IPS DF 4.7 (cell line): ENCODE measurements around the gene OR52E2.
"Not testable (repeated sequence)": the region's sequence is repeated elsewhere in the genome, so short reads cannot be mapped to it uniquely, and the experiment has no call there.

Experiments used
- DNase-seq: peaks from one replicate; pipeline ENCODE4 v3.0.0-alpha.2; 2013; ENCODE audit warnings: low spot score; ENCODE audit errors: extremely low read depth

The OR52E2 gene

DNA sequence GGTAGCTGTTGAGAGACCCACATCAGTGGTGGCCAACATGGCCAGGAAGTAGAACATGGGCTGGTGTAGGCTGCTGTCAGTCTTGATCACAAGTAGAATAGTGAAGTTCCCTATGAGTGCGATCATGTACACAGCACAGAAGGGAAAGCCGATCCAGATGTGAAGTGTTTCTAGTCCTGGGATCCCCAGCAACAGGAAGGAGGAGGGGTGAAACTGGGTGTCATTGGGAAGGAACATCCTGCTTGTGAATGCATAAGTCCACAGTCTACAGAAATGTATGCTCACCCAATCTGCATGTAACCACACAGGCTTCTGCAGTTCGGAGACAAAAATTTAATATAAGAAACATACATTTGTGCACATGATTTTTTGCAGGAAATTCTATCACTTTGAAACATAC is at the start of gene OR52E2:
Gene OR52E2, minus strand, starts transcription at position 237 of the 400 bp plus-strand sequence. Its CDS starts 0 bp downstream, at position 237.
- no peak for DNase-seq

DNA sequence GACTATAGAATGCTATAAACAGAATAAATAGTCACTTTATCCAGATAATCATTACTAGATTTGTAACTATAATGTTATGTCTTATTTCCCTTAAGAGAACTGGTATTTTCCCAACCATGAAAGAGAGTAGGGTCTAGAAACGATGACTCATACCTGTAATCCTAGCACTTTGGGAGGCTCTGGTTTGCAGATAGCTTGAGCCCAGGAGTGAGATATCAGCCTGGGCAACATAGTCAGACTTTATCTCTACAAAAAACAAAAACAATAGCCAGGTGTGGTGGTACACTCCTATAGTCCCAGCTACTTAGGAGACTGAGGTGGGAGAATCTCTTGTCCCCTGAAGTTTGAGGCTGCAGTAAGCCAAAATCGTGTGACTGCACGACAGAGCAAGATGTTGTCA is 47.9 kb upstream of the OR52E2 start:
- DNase-seq, result no peak

DNA sequence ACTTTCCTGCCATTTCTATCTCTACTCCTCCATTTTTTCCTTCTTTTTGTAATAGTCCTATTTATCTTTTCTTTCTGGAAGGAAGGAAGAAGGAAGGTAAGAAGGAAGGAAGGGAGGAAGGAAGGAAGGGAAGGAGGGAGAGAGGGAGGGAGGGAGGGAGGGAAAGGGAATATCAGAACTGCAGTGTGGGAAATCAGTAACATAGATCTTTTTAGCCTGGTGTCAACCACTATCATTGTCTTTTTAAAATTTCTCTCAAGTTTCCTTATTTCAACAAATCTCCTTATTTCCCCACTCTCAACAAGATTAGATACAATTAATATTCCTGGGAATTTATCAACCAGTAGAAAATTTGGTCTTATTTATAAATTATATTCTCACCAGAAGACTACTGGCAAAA is 43.6 kb upstream of the OR52E2 start:
- DNase-seq, result no peak

DNA sequence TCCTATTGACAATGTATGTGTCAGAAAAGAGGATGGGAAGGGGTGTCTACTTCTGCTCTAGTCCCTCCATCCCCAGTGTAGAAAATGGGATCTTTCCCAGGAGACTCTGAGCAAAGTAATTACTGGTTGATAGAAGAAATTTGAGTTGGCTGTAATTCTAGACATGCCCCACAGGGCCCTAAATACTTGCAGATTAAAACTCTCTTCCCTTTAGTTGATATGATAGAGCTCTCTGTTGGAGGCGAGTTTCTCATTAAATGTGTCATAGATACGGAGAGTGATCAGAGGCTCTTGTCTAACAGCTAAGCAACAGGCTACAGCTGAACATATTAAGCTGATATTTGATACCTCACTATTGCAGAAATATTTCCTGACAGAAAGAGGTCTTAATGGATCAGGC is 42.8 kb upstream of the OR52E2 start:
- no peak for DNase-seq

DNA sequence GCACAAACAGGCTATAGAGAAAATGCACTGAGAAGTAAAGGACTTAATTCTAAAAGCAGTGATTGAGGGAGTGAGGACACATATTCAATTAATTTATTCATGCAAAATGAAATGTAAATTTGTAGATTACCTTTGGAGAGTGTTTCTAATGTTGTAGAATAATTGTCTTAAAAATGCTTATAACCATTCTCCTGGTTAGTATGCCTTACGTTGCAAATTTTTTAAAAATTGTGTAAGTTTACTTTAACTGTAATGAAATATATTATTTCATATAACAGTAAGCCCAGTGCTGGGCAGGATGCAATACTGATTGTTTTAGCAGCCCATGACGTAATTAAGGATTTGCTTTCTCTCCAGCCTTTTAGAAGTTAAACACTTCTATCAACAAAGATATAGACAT is 36.6 kb upstream of the OR52E2 start:
- DNase-seq, result no peak

DNA sequence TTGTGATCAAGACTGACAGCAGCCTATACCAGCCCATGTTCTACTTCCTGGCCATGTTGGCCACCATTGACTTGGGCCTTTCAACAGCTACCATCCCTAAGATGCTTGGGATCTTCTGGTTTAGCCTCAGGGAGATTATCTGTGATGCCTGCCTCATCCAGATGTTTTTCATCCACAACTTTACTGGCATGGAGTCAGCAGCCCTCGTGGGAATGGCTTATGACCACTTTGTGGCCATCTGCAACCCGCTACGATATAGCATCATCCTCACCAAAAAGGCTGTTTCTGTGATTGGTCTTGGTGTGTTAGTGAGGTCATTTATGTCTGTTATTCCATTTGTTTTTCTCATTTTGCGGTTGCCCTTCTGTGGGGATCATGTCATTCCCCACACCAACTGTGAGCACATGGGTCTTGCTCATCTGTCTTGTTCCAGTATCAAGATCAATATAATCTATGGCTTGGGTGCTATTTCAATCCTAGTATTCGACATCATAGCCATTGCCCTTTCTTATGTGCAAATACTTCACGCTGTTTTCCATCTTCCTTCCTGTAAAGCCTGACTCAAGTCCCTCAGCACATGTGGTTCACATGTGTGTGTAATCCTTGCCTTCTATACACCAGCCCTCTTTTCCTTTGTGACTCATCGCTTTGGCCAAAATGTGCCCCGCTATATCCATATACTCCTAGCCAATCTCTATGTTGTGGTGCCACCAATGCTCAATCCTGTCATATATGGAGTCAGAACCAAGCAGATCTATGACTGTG is 33.6 kb upstream of the OR52E2 start:
- no peak for DNase-seq

DNA sequence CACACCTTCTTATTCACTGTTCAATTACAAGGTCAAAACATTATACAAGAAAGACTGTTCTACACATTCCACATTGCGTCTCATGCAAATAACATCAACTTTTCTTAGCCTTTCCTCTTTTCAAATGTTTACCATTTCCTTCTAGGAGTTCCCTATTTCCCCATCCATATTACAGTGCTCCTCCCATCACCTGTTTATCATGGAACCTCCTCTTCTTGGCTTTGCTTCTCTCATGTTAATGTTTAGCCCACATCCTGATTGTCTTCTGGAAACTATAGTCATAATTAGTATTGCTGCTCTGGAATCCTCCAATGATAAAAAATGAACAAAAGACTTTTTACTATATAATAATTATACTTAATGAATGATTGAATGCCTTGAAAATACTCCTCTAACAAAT is 31.2 kb upstream of the OR52E2 start:
- DNase-seq, result no peak

DNA sequence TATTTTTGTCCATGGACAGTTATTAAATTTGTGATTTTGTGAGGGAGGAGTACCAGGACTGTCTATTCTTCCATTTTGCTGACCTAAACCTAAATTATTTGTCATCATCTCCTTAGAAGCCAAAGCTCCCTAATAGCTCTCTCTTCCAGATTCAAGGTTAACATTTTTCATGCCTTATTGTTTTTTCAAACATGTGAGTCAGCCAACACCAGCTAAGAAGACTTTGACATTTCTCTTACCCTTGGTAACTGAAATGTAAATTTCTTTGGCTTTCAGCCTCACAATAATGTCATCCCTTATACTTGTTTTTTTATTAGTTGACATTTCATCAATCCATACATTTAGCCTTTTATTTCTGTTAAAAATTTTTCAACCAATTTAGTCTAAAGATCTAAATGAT is 29.1 kb upstream of the OR52E2 start:
- DNase-seq, result no peak

DNA sequence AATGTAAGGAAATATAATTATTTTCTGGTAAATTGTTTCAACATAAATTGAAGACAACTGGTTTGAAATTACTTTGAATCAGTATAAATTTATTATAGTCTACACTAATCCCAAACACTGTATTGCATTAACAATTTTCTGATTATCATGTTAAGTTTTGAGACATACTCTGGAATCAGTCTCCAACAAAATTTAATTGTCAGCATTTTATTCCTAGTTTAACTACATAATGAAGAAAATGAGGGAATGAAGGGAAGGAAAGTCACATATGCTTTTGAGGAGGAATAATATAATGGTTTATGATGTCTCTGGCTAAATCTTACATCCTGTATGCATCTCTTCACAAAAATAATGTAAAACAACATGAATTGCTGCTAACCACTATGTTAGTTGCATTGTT is 24.2 kb upstream of the OR52E2 start:
- no peak for DNase-seq

DNA sequence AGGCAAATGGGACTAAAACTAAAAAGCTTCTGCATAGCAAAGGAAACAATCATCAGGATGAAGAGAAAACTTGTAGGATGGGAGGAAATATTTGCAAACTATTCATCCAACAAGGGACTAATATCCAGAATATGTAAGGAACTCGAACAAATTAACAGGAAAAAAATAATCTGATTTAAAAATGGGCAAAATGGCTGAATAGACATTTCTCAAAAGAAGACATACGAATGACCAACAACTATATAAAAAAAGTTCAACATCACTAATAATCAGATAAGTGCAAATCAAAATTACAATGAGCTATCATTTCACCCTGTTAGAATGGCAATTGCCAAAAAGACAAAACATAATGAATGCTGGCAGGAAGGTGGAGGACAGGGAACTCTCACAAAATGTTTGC is 22.0 kb upstream of the OR52E2 start:
- DNase-seq, result no peak

DNA sequence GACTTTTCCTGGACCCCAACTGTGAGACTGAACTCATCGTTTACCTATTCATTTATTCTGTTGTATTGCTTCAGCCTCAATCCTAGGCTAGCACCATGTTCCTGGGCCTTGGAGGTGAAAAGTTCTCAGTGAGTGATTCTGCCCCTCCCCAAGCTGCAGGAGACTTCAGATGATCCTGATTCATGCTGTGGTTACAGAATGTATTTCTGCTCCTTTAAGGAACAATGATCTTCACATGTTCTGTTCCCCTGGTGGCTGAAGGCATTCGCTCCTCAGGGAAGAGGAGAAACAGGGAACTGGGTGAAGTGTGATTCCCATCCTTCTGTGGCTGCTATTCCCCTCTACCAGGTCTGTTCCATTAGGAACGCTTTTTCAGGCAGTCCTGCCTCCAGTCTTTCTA is 12.4 kb upstream of the OR52E2 start:
- DNase-seq, result no peak

DNA sequence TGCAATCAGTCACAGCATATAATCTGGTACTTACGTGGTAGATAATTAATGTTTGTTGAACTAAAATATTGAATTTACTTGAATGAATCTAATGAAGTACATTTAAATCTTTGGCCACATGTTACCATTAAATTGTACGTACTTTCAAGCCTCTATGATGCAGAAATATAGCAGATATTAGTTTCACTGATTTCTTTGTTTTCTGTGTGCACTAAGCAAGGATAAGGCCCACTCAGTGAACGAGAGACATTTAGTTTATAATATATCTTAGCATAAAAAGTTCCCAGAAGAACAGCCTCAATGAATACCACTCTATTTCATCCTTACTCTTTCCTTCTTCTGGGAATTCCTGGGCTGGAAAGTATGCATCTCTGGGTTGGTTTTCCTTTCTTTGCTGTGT is 9.8 kb upstream of the OR52E2 start, which contains the start of gene OR52E1:
Gene OR52E1, plus strand, starts transcription at position 301 of the 400 bp plus-strand sequence.
- no peak for DNase-seq

DNA sequence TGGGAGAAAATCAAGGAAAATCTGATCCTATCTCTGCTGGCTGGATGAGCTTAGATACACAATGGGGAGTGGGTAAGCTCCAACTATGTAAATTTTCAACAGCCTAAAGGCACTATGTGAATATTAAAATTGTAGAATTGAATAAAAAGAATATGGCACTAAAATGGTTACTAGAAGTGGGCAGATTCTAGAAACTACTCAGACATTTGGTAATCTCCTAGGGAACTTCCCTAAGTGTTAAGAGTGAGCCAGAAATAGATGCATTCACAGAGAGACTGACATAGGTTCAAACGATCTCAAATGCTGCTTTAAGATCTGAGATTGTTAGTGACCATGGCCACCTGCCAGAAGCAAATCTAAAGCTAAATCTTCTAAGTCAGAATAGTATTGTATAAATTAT is 5.6 kb upstream of the OR52E2 start:
- no peak for DNase-seq

DNA sequence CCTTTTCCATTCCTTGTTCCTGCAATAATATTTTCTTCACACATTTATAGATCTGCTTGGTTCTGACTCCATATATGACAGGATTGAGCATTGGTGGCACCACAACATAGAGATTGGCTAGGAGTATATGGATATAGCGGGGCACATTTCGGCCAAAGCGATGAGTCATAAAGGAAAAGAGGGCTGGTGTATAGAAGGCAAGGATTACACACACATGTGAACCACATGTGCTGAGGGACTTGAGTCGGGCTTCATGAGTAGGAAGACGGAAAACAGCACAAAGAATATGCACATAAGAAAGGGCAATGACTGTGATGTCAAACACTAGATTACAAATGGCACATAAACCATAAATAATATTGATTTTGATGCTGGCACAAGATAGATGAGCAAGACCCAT is 748 bp downstream of the OR52E2 start:
- DNase-seq, result not testable (repeated sequence)

DNA sequence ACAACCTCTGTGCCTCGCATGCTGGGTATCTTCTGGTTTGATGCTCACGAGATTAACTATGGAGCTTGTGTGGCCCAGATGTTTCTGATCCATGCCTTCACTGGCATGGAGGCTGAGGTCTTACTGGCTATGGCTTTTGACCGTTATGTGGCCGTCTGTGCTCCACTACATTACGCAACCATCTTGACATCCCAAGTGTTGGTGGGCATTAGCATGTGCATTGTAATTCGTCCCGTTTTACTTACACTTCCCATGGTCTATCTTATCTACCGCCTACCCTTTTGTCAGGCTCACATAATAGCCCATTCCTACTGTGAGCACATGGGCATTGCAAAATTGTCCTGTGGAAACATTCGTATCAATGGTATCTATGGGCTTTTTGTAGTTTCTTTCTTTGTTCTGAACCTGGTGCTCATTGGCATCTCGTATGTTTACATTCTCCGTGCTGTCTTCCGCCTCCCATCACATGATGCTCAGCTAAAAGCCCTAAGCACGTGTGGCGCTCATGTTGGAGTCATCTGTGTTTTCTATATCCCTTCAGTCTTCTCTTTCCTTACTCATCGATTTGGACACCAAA is 12.6 kb downstream of the OR52E2 start:
- DNase-seq, result no peak

DNA sequence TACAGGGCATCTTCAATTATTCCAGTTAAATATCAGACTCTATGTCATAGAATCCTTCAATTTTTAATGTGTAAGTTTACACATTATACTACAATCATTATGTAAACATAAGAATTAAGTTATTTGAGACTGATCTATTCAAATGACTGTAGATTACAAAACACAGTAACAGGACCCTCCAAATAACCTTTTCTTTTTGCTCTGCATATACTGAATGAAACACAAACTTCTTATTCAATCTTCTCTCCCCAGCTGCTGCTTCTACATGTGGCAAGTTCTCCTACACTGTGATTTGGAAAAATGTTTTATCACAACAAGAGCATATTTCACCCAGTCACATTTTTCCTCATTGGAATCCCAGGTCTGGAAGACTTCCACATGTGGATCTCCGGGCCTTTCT is 13.2 kb downstream of the OR52E2 start, which contains the start of gene OR52J3:
Gene OR52J3, plus strand, starts transcription at position 301 of the 400 bp plus-strand sequence. Its CDS starts 0 bp downstream, at position 301.
- DNase-seq, result no peak

DNA sequence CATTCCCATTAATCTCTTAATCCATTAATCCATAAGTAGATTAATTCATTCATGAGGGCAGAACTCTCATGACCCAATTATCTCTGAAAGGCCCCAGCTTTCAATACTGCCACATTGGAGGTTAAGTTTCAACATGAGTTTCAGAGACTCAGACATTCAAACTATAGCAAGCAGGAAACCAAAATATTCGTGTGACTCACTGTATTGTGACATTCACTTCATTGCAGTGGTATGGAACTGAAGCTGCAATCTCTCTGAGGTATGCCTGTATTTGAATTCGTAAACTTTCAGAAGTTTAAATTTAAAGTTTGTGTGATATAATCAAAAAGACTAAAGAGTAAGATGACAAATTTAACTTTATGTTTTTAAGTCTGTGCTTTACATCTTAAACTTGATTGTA is 16.0 kb downstream of the OR52E2 start:
- no peak for DNase-seq

DNA sequence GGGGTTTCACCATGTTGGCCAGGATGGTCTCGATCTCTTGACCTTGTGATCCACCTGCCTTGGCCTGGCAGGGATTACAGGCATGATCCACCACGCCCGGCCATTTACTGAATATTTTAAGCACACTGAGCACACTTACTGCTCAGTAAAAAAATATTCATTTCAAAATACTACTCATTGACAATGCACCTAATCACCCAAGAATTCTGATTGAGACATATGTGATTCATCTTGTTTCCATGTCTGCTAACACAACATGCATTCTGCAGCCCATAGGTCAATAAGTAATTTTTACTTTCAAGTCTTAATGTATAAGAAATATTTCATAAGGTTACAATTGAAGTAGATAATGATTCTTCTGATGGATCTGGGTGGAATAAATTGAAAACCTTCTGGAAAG is 17.3 kb downstream of the OR52E2 start:
- no peak for DNase-seq

DNA sequence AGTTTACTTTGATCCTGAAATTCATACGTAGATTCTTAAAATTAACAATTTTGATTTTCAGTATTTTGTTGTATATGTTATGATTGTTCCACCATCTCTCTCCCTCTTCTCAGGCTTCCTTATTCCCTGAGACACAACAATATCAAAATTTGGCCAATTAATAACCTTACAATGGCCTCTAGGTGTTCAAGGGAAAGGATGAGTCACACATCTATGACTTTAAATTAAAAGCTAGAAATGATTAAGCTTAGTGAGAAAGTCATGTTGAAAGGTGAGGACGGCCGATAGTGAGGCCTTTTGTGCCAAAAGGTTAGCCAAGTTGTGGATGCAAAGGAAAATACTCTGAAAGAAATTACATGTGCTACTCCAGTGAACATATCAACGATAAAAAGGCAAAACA is 18.6 kb downstream of the OR52E2 start:
- no peak for DNase-seq

DNA sequence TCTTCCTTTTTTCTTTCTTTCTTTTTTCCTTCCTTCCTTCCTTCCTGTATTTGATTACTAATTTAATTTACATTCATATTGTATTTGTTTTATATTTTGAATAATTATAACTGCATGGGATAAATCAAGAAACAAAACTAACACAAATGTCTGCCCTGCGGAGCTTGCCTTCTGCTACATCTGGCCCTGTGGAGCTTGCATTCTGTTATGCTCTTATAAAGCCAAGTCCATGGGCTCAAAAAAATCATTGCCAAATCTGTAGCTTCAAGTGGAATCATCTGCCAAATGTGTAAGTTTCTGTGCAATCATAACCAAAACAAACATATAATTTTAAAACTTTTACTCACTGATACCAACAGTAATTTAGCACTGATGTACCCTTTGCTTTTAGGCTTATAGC is 21.1 kb downstream of the OR52E2 start:
- no peak for DNase-seq

DNA sequence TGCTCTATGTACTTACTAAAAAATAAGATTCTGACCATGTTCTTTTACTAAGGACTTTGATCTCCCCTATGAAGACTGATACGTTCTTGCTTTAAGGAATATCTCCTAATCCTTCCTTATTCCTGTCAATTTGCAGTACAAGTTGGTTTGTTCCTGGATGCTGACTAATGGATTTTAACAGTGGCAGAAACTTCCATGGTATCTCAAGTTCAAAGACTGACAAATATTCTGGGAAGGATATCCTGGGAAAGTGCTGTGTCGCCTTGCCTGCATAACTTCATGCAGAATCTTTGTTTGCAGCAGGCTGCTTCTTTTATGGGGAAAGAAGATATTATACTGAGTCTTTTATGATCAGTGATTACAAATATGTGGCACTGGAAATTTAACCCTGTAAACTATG is 21.5 kb downstream of the OR52E2 start:
- DNase-seq, result no peak

DNA sequence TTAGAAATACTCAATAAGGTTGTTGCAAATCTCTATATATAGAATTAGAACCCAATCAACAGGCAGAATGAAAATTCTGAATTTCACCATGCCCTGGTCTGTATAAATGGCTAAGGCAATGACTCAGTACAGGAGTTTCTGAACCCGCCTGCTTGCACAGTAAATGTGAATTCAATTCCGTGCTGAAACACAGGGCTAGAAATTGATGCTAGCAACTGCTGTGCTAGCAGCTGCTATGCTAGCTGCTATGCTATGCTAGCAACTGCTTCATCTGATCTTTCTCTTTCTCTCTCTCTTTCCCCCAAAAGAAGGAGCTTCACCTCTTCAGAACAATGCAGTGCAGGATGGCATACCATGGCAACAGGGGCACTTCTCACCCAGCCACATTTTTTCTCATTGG is 22.8 kb downstream of the OR52E2 start:
- DNase-seq, result no peak

DNA sequence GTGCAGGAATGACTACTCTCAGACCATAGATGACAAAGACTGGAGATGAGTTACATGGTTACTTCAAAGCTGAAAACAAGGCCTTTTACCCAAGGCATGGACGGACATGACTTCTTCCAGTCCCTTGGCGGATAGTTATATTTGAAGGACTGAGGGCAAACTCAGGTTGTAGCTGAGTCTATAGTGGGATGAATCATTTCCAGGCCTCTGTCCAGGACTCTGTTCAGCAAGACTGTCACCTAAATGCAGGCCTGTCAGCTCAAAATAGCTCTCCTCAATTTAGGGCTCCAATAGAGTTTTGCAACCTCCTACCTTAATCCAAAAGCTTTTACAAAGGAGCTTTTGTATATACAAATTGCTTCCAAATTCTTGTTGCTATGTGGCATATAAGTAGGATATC is 37.4 kb downstream of the OR52E2 start:
- DNase-seq, result no peak
